ENCODE data around the gene LARP4. TPM values are rescaled to one million over a fixed set of nuclear protein-coding genes. Genes with fewer than 3 reads are reported as not detected.
A peak's percentile ranks its signal among the peaks of the same experiment; 100 is the strongest.
"Not testable (repeated sequence)": the region's sequence is repeated elsewhere in the genome, so short reads cannot be mapped to it uniquely, and the experiment has no call there.

The LARP4 gene
- total RNA-seq, 1 experiment from 2014 or later = 92.7 TPM

- intact Hi-C loops (cut with micrococcal nuclease; ENCODE audit: unreplicated experiment) (no loop called here), in situ Hi-C loops (cut with HindIII; ENCODE audit: low pct_unique_long_range_greater_than_20kb, low sequenced_read_pairs) (no loop called here)
- no peak overlapping the region for H3K4me3 ChIP-seq (ENCODE audit: low read depth in 2 of 2, low read length in 2 of 2)
- no peaks in the 10 kb centered on the region for H3K4me1 ChIP-seq (ENCODE audit: control insufficient read depth, insufficient read depth, low read length)
- no peaks in the 10 kb centered on the region for H3K27me3 ChIP-seq (ENCODE audit: control insufficient read depth, insufficient read depth, low read length)
- H3K9me3 ChIP-seq (ENCODE audit: control insufficient read depth, insufficient read depth, low read depth, low read length) = no peaks in the 10 kb centered on the region
- DNase-seq (ENCODE audit: low read depth, low spot score) (no peak), ATAC-seq (peak; percentile 21; the same call in 1 of the 2 replicates)
- ChIA-PET CTCF (no interaction called here), POLR2A (interaction anchor here (0.8 kb wide), 1 partner anchor 10 kb away, joined by 3 read pairs; no protein-coding TSS in a partner anchor)
- H3K36me3 ChIP-seq (ENCODE audit: control insufficient read depth, insufficient read depth, low read length) = peaks cover 14% of the 10 kb centered on the region; the same call in 1 of the 2 replicates
- H3K27ac ChIP-seq (ENCODE audit: low read length) = no peak overlapping the region
- no TSS peak for BruUV-seq (replicated peaks)
- TF ChIP-seq SIN3A (IDR thresholded peaks at IDR 0.05; ENCODE audit: borderline replicate concordance, insufficient read depth, low read depth, low read length) (no peak), CTCF (IDR thresholded peaks at IDR 0.05) (no peak), POLR2AphosphoS5 (IDR thresholded peaks at IDR 0.05; ENCODE audit: low read depth, low read length) (no peak), REST (IDR thresholded peaks at IDR 0.05; ENCODE audit: insufficient read depth in 1 of 2, low read depth in 2 of 2, low read length in 1 of 2) (no peak), TCF7L2 (IDR thresholded peaks at IDR 0.05; ENCODE audit: low read depth, low read length) (no peak)
Observed at GRCh38 chr12:50425589-50426258, 25.0 kb downstream of the LARP4 start.

- in situ Hi-C loops (cut with HindIII; ENCODE audit: low pct_unique_long_range_greater_than_20kb, low sequenced_read_pairs); H3K4me3 ChIP-seq (ENCODE audit: low read depth in 2 of 2, low read length in 2 of 2); ATAC-seq; H3K9me3 ChIP-seq (ENCODE audit: control insufficient read depth, insufficient read depth, low read depth, low read length); BruUV-seq (replicated peaks); CTCF ChIA-PET; POLR2A ChIA-PET; intact Hi-C loops (cut with micrococcal nuclease; ENCODE audit: unreplicated experiment); H3K27me3 ChIP-seq (ENCODE audit: control insufficient read depth, insufficient read depth, low read length); DNase-seq (ENCODE audit: low read depth, low spot score); H3K27ac ChIP-seq (ENCODE audit: low read length); H3K4me1 ChIP-seq (ENCODE audit: control insufficient read depth, insufficient read depth, low read length): not testable (repeated sequence)
- H3K36me3 ChIP-seq (ENCODE audit: control insufficient read depth, insufficient read depth, low read length) = peaks cover 30% of the 10 kb centered on the region; the same call in 1 of the 2 replicates
Observed at GRCh38 chr12:50431656-50432055, 31.0 kb downstream of the LARP4 start.

GRCh38 chr12:50440288-50440687, 39.6 kb downstream of the LARP4 start:
- peaks cover 53% of the 10 kb centered on the region for H3K36me3 ChIP-seq (ENCODE audit: control insufficient read depth, insufficient read depth, low read length)
- TF ChIP-seq POLR2AphosphoS5 (IDR thresholded peaks at IDR 0.05; ENCODE audit: low read depth, low read length) (no peak), REST (IDR thresholded peaks at IDR 0.05; ENCODE audit: insufficient read depth in 1 of 2, low read depth in 2 of 2, low read length in 1 of 2) (no peak), SIN3A (IDR thresholded peaks at IDR 0.05; ENCODE audit: borderline replicate concordance, insufficient read depth, low read depth, low read length) (no peak), TCF7L2 (IDR thresholded peaks at IDR 0.05; ENCODE audit: low read depth, low read length) (no peak), CTCF (IDR thresholded peaks at IDR 0.05) (no peak)
- BruUV-seq (replicated peaks) = no TSS peak
- POLR2A ChIA-PET = no interaction called here
- ATAC-seq (no peak), DNase-seq (ENCODE audit: low read depth, low spot score) (no peak)
- CTCF ChIA-PET = no interaction called here
- no peaks in the 10 kb centered on the region for H3K4me1 ChIP-seq (ENCODE audit: control insufficient read depth, insufficient read depth, low read length)
- no peak overlapping the region for H3K4me3 ChIP-seq (ENCODE audit: low read depth in 2 of 2, low read length in 2 of 2)
- no peak overlapping the region for H3K27ac ChIP-seq (ENCODE audit: low read length)
- in situ Hi-C loops (cut with HindIII; ENCODE audit: low pct_unique_long_range_greater_than_20kb, low sequenced_read_pairs) (no loop called here), intact Hi-C loops (cut with micrococcal nuclease; ENCODE audit: unreplicated experiment) (no loop called here)
- H3K27me3 ChIP-seq (ENCODE audit: control insufficient read depth, insufficient read depth, low read length) = no peaks in the 10 kb centered on the region
- H3K9me3 ChIP-seq (ENCODE audit: control insufficient read depth, insufficient read depth, low read depth, low read length) = no peaks in the 10 kb centered on the region
